Activated CD4-positive, alpha-beta T cell treated with anti-CD3 and anti-CD28 coated beads, Interleukin-2, amount 50 U/mL, for 48 hours (primary cell): Measurements from ENCODE around the gene ZNF536.

Experiments
- DNase-seq, 2 experiments: peaks; one replicate each; pipeline ENCODE4 v3.0.0-alpha.2; 2020

The ZNF536 gene

GRCh38 chr19:30364866-30365800 lies 7.1 kb upstream of the ZNF536 start:
- DNase-seq = no peak

DNA sequence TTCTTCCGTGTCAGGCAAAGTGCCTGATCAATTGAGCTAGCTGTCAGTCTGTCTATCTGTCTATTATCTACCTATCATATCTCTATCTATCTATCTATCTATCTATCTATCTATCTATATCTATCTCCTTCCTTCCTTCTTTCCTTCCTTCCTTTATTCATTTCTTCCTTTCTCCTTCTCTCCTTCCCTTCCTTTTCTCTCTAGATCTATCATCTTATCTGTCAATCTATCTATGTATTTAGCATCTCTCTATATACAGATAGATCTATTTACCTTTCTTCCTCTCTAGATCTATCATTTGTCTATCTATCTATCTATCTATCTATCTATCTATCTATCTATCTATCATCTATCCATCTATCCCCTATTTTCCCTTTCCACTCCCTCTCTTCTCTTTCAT lies 5.9 kb upstream of the ZNF536 start:
- no peak for DNase-seq

GRCh38 chr19:30367006-30367405 lies 5.2 kb upstream of the ZNF536 start:
- no peak for DNase-seq

- DNase-seq = no peak
Observed at GRCh38 chr19:30367421-30367820, 4.8 kb upstream of the ZNF536 start.

GRCh38 chr19:30369833-30370232 lies 2.4 kb upstream of the ZNF536 start:
- no peak for DNase-seq

- DNase-seq = no peak
Observed at GRCh38 chr19:30371161-30371836, 885 bp upstream of the ZNF536 start.

DNA sequence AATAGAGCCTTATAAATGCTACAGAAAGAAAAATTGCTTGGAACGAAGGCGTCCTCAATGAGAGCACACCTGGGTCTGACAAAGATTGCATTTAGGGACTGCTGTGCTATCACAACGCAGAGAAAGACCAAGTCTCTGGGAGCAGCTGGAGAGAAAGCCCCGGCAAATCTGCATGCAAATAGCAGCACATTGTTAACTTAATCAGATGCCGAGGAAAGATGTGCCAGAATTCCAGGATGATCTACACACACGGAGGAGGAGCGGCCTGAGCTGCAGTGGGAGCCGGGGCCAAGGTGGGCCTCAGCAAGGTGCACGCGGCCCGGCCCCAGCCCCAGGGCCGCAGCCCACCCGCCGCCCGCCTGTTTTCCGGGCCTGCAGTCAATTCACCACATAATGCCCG lies 1.4 kb downstream of the ZNF536 start:
- DNase-seq = no peak

DNA sequence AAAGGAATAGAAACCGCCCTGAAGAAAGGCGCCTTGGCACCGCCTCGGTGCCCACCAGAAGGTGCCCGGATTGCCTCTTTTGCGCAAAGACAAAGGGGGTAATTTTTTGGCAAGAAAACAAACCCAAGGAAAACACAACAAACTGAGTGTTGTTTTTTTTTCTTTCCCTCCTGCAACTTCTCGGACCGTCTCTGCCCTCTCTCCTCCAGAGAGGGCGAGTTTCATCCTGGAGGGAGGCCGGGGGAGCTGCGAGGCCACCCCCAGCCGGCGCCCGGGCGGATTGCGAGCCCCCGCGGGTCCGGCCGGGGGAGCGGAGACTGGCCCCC lies 2.3 kb downstream of the ZNF536 start:
- DNase-seq = no peak

DNA sequence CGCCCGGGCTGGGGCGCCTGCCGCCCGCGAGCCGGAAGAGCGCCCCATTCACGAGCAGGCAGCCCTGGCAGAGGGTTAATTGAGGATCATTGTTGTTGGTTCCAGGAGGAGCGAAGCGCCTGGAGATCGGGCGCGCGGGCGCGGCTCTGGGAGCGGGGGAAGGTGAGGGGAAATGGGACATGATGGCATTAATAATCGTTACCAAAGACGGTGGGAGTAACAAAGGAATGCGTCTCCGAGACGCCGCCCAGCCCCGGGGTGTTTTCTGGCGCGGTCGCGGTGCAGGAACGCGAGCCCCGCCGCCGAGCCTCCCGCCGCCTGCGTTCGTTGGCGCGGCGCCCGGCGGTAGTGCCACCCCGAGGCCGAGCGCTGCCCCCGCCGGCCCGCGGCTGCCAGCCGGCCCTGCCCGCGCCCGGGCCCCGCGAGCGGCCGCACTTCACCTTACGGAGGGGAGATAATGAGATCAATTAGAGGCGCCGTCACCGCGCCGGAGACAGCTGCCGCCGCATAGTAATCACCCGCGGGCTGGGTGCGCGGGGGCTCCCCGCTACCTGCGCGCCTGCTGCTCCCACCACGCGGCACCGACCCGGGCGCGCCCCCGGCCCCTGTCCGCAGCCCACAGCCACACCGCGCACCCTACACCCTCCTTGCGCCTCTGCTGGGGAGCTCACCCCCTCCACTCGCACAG lies 2.8 kb downstream of the ZNF536 start:
- no peak for DNase-seq

- no peak for DNase-seq
Observed at GRCh38 chr19:30375553-30376031, 3.4 kb downstream of the ZNF536 start.

GRCh38 chr19:30376272-30376671 lies 4.1 kb downstream of the ZNF536 start:
- DNase-seq = no peak

- DNase-seq = no peak
Observed at GRCh38 chr19:30376826-30377425, 4.7 kb downstream of the ZNF536 start.

DNA sequence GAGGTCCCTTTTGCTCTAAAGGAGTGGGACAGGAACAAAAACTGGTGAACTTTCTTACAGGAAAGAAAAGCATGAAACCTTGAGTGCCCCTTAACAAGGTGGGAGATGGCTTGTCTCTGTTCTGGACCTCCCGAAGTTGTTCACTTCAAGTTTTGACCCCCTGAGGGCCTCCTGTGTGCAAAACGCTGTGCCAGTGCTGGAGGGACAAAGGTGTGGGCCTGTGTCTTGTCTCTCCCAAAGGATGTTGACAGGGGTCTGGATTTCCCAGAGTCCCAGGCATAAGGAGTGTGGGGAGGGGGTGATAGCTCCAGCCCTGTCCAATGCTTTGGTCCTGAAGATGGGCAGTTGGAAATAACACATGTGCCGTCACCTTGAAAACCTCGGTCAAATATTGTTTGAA lies 6.5 kb downstream of the ZNF536 start:
- no peak for DNase-seq

DNA sequence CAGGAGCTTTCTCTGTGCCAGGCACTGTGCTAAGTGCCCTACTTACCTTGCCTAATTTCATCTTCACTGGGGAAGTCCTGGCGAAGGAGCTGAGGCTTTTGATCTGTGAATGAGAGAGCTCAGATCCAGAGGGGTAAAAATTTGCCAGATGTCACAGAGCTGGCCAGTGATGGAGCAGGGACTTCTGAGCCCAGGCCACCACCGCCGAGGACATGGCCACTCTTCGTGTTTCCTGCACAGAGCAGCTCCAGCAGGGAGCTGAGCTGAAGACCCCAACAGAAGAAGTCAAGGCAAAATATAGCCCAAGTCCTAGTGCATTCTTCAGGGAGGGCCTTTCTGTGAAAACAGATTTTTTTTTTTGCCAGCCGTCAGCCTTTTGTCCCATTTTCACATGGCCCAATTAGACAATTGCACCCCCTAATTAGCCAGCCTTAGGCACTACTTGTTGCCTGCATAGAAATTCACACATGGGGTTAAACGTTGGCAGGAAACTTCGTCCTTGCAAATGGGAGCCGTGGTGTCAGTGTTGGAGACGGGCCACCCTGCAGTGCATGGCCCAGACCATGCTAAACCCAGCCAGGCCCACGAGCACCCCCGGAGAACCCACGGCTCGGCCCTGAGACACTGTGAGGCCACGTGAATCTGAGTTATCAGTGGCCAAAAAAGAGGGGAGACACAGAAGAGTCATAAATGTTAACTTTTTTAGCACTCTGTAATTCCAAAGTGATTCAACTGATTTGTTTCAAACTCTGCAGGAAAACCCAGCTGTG lies 7.8 kb downstream of the ZNF536 start:
- DNase-seq = no peak

- DNase-seq = no peak
Observed at GRCh38 chr19:30381366-30381765, 9.2 kb downstream of the ZNF536 start.

DNA sequence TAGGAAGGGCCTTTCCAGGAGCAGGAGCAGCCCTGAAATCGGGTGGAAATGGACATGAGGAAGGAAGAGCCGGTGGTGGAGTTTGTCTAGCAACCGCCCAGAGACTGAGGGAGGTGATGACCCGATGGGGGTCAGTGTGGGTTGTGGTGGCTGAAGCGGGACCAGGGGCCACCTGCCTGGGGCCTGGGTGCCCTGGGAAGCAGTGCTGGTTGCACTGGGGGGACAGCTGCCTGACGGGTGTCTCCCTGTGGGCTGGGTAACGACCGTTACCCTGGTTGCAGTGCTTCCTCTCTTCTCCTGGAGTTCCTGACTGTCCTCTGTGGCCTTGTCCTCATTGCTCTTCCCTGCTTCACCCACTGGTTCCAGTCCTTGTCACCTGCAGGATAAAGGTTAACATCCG lies 13.0 kb downstream of the ZNF536 start:
- DNase-seq = no peak

DNA sequence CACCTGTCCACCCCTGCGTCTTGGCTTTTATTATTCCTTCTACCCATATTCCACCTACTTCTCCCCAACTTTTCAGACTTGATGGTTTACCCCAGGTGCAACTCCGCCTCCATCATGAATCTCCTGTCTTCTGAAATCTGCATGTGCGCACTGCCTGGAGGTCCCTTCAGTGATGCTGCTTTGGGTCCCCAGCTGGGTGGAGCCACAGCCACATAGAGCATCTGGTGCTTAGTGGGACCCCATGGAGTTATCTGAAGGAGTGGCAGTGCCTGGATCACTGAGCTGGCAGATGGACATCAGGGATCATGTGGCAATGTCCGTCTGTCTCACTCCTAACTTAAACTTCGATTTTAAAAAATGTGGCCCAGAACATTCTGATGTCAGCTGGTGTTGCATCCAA lies 13.5 kb downstream of the ZNF536 start:
- DNase-seq = no peak

- DNase-seq = no peak
Observed at GRCh38 chr19:30386551-30387143, 14.5 kb downstream of the ZNF536 start.

- no peak for DNase-seq
Observed at GRCh38 chr19:30387311-30388115, 15.3 kb downstream of the ZNF536 start.

DNA sequence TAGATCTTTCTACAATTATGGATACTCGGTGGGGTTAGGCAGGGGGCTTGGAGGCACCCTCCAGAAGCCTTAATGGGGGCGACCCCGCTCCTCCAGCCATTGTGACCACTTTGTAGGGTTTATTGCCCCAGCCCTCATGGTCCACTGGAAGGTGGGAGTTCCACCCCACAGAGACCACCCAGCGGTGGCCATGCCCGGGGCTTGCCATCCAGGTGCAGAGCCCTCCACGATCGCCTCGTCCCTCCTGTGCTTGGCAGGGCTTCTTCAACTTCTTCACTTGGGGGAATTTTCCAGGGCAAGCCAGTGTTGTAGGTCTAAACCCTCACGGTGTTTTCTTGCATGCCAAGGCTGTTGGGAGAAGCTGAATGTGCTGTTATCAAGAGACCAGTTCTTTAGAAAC lies 16.1 kb downstream of the ZNF536 start:
- no peak for DNase-seq

DNA sequence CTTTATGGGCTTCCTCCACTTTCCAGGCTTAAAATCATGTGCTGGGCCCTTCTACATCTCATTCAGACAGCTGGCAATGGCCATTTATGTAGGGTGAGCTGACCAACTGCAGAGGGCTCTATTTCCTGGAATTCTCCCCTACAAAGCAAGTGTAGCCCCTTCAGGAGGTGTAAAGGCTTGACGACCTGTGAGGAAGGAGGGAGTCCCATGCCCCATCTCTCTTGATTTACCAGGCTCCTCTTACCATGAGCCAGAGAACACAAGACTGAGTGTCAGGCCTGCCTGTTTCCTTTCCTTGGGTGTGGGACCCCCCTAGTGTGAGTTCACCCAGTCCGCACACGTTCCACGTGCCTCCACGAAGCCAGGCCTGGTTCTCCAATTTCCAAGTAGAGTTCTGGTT lies 16.6 kb downstream of the ZNF536 start:
- no peak for DNase-seq
